Measurements from ENCODE around the gene RAB38.

DNA sequence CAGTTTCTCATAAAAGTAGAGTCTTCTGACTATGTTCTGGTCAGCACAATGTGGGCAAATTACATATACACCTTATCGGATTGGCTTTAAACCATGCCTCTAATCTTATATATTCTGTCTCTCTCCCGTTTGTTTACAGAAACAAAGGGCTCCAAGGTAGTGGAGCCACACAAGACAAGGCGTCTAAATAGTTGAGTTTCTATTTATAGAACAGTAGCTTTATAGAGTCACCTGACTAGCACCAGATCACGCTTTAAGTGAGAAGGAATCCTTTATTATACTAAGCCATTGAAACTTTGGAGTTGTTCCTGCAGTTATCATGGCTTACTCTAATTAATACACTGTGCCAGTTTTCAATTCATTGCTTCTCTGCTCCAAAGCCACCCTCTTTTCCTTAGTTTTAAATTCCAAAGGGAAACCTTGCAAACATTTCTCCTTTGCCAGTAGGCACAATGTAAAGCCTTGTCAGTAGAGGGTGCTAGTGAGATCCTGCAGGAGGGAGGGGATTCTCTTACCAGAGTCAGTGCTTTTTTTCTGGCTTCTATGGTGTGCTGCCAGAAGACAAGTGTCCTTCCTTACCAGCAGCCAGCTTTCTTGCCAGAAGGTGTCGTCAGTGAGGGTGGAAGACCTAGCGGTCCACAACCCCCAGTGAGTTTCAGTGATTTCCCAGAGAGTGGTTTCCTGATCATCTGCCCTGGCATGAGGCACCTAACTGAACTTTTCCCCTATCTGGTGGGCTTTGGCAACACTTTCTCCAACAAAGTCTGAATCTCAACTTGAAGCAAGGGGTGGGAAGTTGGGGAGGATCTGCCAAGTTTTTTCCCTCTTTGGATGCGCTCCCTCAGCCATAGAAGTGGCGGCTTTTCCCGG, 71.7 kb downstream of the RAB38 start:
- TF ChIP-seq, protein P1, sequence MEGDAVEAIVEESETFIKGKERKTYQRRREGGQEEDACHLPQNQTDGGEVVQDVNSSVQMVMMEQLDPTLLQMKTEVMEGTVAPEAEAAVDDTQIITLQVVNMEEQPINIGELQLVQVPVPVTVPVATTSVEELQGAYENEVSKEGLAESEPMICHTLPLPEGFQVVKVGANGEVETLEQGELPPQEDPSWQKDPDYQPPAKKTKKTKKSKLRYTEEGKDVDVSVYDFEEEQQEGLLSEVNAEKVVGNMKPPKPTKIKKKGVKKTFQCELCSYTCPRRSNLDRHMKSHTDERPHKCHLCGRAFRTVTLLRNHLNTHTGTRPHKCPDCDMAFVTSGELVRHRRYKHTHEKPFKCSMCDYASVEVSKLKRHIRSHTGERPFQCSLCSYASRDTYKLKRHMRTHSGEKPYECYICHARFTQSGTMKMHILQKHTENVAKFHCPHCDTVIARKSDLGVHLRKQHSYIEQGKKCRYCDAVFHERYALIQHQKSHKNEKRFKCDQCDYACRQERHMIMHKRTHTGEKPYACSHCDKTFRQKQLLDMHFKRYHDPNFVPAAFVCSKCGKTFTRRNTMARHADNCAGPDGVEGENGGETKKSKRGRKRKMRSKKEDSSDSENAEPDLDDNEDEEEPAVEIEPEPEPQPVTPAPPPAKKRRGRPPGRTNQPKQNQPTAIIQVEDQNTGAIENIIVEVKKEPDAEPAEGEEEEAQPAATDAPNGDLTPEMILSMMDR (IDR thresholded peaks at IDR 0.05): peak; percentile 95
- no peak for TF ChIP-seq ZFX (IDR thresholded peaks at IDR 0.05; ENCODE audit: borderline replicate concordance)
